Adrenal gland (tissue), 12 donors: ENCODE measurements around the gene PLCE1. TPM values are rescaled to one million over a fixed set of nuclear protein-coding genes. Genes with fewer than 3 reads are reported as not detected.

ENCODE experiments used
- DNase-seq, 7 donors: peaks; one replicate each; pipeline ENCODE4 v3.0.0-alpha.2; 2019 to 2020
- H3K27ac ChIP-seq, 5 donors: fragments of 200-600 bp; sonication (generic) in 4 of 5; 1 replicate in 3 of 5; 2 replicates in 2 of 5; pipeline versions ENCODE4 v1.5.1 to v1.8.0; 2016 to 2020; ENCODE audit warnings: mild to moderate bottlenecking in 1 of 5
- H3K27me3 ChIP-seq: fragments of 200-600 bp; 2 replicates; pipeline ENCODE4 v1.8.0; 2021
- H3K36me3 ChIP-seq, 2 donors: fragments of 200-600 bp; replicated peaks in 1 of 2; 1 replicate in 1 of 2; 2 replicates in 1 of 2; pipeline versions ENCODE4 v1.5.1 to v1.8.0; 2018 to 2022
- H3K4me1 ChIP-seq, 2 donors: fragments of 200-600 bp; replicated peaks in 1 of 2; 1 replicate in 1 of 2; 2 replicates in 1 of 2; pipeline versions ENCODE4 v1.5.1 to v1.8.0; 2018 to 2021
- H3K4me3 ChIP-seq, 4 donors: fragments of 200-600 bp; sonication (generic) in 3 of 4; one replicate each; pipeline ENCODE4 v1.5.1; 2016 to 2018
- H3K9me3 ChIP-seq, 3 donors: fragments of 200-600 bp; sonication (generic) in 1 of 3; replicated peaks in 1 of 3; 1 replicate in 2 of 3; 2 replicates in 1 of 3; pipeline versions ENCODE4 v1.5.1 to v1.8.0; 2016 to 2021
- CTCF ChIP-seq, 6 experiments: fragments of 450-650 bp in 4 of 6; fragments of 200-600 bp in 2 of 6; sonication (generic) in 1 of 6; IDR thresholded peaks; 1 replicate in 5 of 6; 2 replicates in 1 of 6; pipeline versions ENCODE4 v1.5.1 to v1.8.0; 2016 to 2021; ENCODE audit warnings: antibody characterized with exemption in 6 of 6, mild to moderate bottlenecking in 2 of 6, moderate library complexity in 1 of 6
- POLR2A ChIP-seq, 2 donors: fragments of 450-650 bp; IDR thresholded peaks; one replicate each; pipeline ENCODE4 v1.6.1; 2017; ENCODE audit warnings: antibody characterized with exemption in 2 of 2, mild to moderate bottlenecking in 2 of 2, moderate library complexity in 1 of 2
- WGBS, 4 donors: extraction: QIAGEN DNeasy Blood & Tissue Kit in 2 of 4; methylation state at CpG; one replicate each; pipeline versions ENCODE4 v1.1.5 to v1.1.7; 2013 to 2017; 5-methylcytosine and 5-hydroxymethylcytosine counted together
- intact Hi-C, 2 donors: fragments of 100-400 bp; cut with DNase I; formaldehyde crosslinking; loops; one replicate each; pipeline versions ENCODE4 v1.14.1 to v1.15.0; 2022 to 2023
- polyA plus RNA-seq, 3 donors: library from polyadenylated mRNA; stranded (reverse); fragments of 200-250 nt in 2 of 3; fragments of 350-450 nt in 1 of 3; fragmentation: Illumina TruSeq in 1 of 3; extraction: RNeasy Lipid Tissue Mini Kit (QIAGEN cat#74804) in 1 of 3; gene quantifications; one replicate each; pipeline ENCODE4 v1.2.3, GENCODE V29; 2013 to 2014
- total RNA-seq, 9 donors: library from RNA; depleted of rRNA in 4 of 9; stranded (reverse); fragments of >200 nt in 4 of 9; fragments of 120-200 nt in 1 of 9; fragmentation: NEBNext Ultra II Directional in 1 of 9; extraction: Animal tissue kit (Norgen Biotek cat#: 25700) in 1 of 9; gene quantifications; one replicate each; pipeline versions ENCODE4 v1.1.0 to v1.2.4, GENCODE V29; 2013 to 2023
- donor health status: healthy with polysubstance abuse.
- donor health status: Bipolar disorder and iron deficiency.
- donor health status: DM: yes; HTN: yes; CAD: no.
- donor health status: DM: no; HTN: no; CAD: no.
- donor health status: DM: no; HTN: no; CAD: no.
- donor health status: DM: yes; HTN: yes; CAD: no.

PLCE1 gene
- total and polyA plus RNA-seq, 12 donors: 0.94 to 4.8 (median 2.0) TPM

DNA sequence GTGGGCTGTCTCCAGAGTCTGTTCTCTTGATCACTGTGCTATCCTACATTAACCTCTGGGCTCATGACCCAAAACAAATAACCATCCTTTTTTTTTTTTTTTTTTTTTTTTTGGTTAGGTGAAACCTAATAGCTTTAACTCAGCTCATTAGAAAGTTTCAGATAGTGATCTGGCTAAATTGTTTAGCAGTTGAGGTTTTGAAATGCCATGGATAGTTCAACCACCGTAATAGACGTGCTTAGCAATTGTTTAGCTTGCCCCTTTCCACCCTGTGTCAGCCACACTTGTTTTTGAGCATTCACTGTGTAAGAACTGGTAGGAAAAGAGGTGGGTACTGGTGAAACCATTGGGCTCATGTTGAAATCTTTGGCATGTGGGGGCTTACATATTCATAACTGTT lies 3.8 kb downstream of the PLCE1 start:
- Histone ChIP-seq H3K4me3 (no peak overlapping the region), H3K27ac (no peak overlapping the region), H3K36me3 (no peaks in the 10 kb centered on the region), H3K27me3 (peaks cover 7% of the 10 kb centered on the region), H3K4me1 (peaks cover 0 to 6% of the 10 kb centered on the region in 2 donors), H3K9me3 (no peaks in the 10 kb centered on the region)
- 92 to 94% (median 93%) methylated on average over 2 of the region's 2 CpGs for WGBS, 4 donors
- DNase-seq: no peak
- TF ChIP-seq CTCF (IDR thresholded peaks at IDR 0.05) (no peak), POLR2A (IDR thresholded peaks at IDR 0.05) (no peak)
- intact Hi-C loops: no loop called here

- peak in 3 of 7 donors; percentile 13 to 25 (median 21) for DNase-seq
- Histone ChIP-seq H3K27me3 (peaks cover 7% of the 10 kb centered on the region), H3K9me3 (no peaks in the 10 kb centered on the region), H3K36me3 (no peaks in the 10 kb centered on the region), H3K27ac (no peak overlapping the region), H3K4me3 (no peak overlapping the region), H3K4me1 (peaks cover 0 to under 1% of the 10 kb centered on the region in 2 donors)
- intact Hi-C loops: no loop called here
- 70 to 82% (median 74%) methylated on average over 11 of the region's 11 CpGs for WGBS, 4 donors
- TF ChIP-seq CTCF (IDR thresholded peaks at IDR 0.05): no peak
- no peak for TF ChIP-seq POLR2A (IDR thresholded peaks at IDR 0.05)
Measured at GRCh38 chr10:93999401-93999851, 5.7 kb downstream of the PLCE1 start.

DNA sequence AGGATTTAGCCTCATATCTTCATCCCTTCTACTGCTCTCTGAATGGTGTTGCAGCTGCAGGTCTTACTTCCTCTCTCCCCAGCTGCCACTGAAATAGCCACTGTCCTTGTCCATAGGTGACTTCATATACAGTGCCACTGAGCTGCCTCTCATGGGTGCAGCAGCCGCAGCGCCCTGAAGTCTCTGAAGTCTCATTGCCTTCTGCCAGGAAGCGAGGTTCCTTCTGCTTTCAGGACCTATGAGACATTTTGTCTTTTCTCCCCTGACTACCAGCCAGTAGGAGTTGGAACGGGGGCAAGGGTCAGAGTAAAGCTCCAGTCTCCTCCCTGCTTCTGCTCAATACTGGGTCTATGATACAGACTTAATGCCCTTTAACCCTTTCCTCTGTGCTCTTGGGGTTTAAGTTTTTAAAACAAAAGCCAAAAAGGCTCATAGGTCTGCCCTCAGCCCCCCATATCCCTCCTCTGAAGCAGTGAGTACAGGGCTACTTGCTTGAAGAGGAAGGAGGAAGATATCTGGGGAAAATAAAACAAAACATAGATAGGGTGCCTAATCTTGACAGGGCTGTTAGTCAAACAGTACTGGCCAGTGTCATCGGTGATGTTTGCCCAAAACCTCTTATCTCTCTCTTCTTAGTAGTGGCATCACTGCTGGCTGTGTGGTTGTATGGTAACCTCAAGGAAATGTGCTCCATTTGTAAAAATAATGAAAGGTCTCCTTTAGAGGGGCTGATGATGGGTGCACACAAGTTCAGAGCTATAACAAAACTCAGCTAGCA lies 7.1 kb downstream of the PLCE1 start:
- DNase-seq: no peak
- 70 to 85% (median 77%) methylated on average over 5 of the region's 5 CpGs for WGBS, 4 donors
- intact Hi-C loops: no loop called here

DNA sequence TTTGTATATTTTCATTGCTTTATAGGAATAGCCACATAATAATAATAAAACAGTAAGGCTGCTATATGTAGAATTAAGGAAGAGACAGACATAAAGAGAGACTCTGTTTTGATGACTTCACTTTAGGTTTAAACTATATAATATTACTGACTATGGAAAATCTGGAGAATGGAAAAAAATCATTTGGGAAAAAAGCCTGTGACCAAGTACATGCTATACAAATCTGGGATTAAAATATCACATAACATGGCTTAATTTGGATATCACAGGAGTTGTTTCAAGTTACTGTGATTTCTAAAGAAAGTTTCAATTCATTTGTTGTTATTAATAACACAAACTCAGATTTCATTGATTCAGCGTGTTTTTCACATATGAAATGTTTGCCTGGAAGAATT lies 7.7 kb downstream of the PLCE1 start:
- WGBS, 4 donors: 92 to 97% (median 97%) methylated on average over 1 of the region's 1 CpG
- H3K36me3 ChIP-seq: no peaks in the 10 kb centered on the region
- H3K4me1 ChIP-seq: no peaks in the 10 kb centered on the region
- intact Hi-C loops: no loop called here
- no peaks in the 10 kb centered on the region for H3K27me3 ChIP-seq
- TF ChIP-seq POLR2A (IDR thresholded peaks at IDR 0.05): no peak
- no peak for TF ChIP-seq CTCF (IDR thresholded peaks at IDR 0.05)
- no peak for DNase-seq
- H3K9me3 ChIP-seq: no peaks in the 10 kb centered on the region
- no peak overlapping the region for H3K27ac ChIP-seq
- H3K4me3 ChIP-seq: no peak overlapping the region

More for the DNA sequence above, 7.1 kb downstream of the PLCE1 start:
- Histone ChIP-seq H3K36me3 (no peaks in the 10 kb centered on the region), H3K27me3 (no peaks in the 10 kb centered on the region), H3K9me3 (no peaks in the 10 kb centered on the region), H3K4me1 (no peaks in the 10 kb centered on the region), H3K27ac (no peak overlapping the region), H3K4me3 (no peak overlapping the region)
- TF ChIP-seq CTCF (IDR thresholded peaks at IDR 0.05) (no peak), POLR2A (IDR thresholded peaks at IDR 0.05) (no peak)
